ENCODE data around the gene NPTXR.

DNA sequence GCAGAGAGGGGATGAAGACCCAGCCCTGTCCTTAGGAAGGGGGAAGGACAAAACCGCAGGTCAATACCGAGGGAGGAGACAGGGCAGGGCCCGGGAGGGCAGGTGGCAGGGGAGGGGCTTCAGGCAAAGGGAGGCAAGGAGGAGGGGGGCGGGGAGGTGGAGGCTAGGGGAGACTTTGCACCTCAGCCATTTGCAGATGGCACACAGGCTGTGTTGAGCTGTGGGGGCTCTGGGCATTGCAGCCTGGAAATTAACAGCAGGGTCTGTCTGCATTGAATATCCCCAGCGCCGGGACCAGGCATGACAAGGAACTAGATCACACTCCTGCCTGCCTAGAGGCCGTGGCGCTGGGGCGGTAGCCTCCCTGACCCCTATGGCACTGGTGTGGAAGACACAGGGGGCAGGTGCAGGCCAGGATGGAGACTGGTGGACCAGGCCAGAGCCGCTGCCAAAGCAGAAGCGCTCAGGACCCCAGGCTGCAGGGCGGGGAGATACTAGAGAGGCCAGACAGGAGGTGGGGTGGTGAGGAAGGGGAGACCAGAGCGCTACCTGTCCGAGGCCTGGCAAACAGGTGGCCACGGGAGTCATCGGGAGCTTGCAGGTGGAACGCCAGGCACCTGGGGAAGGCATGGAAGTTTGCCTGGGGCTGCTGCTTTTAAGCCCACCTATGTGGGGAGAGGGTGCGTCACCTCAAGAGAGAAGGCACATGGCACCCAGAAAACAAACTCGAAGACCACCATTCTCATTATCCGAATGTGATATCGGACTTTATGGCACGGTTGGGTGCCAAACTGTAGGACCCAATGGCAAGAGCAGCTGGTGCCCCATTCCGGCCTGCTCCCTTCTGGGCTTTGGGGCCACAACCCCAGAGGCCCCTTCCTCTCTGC lies 16.7 kb upstream of the NPTXR start:
- no peak for TF ChIP-seq CTCF (IDR thresholded peaks at IDR 0.05)
- no peak for TF ChIP-seq POLR2A (IDR thresholded peaks at IDR 0.05)

All from right lobe of liver (tissue), 4 donors.